Gastrocnemius medialis (tissue), 4 donors: ENCODE results near the gene ADIPOR2. TPM values are rescaled to one million over a fixed set of nuclear protein-coding genes. Genes with fewer than 3 reads are reported as not detected.

Experiments
- ATAC-seq, 2 donors: fragments of 150-250 bp; one replicate each; pipeline ENCODE4 v1.9.1; 2016
- DNase-seq, 2 donors: peaks; one replicate each; pipeline ENCODE4 v3.0.0-alpha.2; 2019
- H3K27ac ChIP-seq, 4 donors: fragments of 200-600 bp; sonication (generic); 1 replicate in 1 of 4; 2 replicates in 3 of 4; pipeline ENCODE4 v1.5.1; 2016 to 2018; ENCODE audit warnings: mild to moderate bottlenecking in 2 of 4, moderate library complexity in 1 of 4
- H3K27me3 ChIP-seq, 3 donors: fragments of 200-600 bp; sonication (generic) in 2 of 3; 1 replicate in 1 of 3; 2 replicates in 2 of 3; pipeline versions ENCODE4 v1.5.1 to v1.6.0; 2016 to 2019; ENCODE audit warnings: mild to moderate bottlenecking in 1 of 3, moderate library complexity in 1 of 3
- H3K36me3 ChIP-seq, 2 donors: fragments of 200-600 bp; sonication (generic) in 1 of 2; one replicate each; pipeline ENCODE4 v1.5.1; 2017 to 2018
- H3K4me1 ChIP-seq, 2 donors: fragments of 200-600 bp; sonication (generic) in 1 of 2; one replicate each; pipeline ENCODE4 v1.5.1; 2016 to 2017; ENCODE audit warnings: mild to moderate bottlenecking in 2 of 2
- H3K4me3 ChIP-seq, 4 donors: fragments of 200-600 bp; sonication (generic) in 3 of 4; 1 replicate in 1 of 4; 2 replicates in 3 of 4; pipeline ENCODE4 v1.5.1; 2016 to 2019; ENCODE audit warnings: mild to moderate bottlenecking in 2 of 4
- H3K9me3 ChIP-seq, 3 donors: fragments of 200-600 bp; sonication (generic) in 2 of 3; 1 replicate in 1 of 3; 2 replicates in 2 of 3; pipeline ENCODE4 v1.5.1; 2016 to 2019
- POLR2A ChIP-seq, 2 donors: fragments of 450-650 bp; IDR thresholded peaks; one replicate each; pipeline ENCODE4 v1.6.1; 2017; ENCODE audit warnings: antibody characterized with exemption in 2 of 2, mild to moderate bottlenecking in 2 of 2, moderate library complexity in 2 of 2
- in situ Hi-C, 4 donors: fragments of 200-750 bp; cut with MboI; loops; one replicate each; pipeline versions ENCODE4 v1.15.0 to v1.8.0; 2017; ENCODE audit warnings: low sequenced_read_pairs in 4 of 4
- intact Hi-C: fragments of 100-400 bp; cut with DNase I; formaldehyde crosslinking; loops from one replicate; pipeline ENCODE4 v1.15.1; 2023; ENCODE audit warnings: low total_unique reads
- total RNA-seq, 4 donors: library from RNA; depleted of rRNA; stranded (reverse); fragments of >200 nt; gene quantifications; one replicate each; pipeline versions ENCODE4 v1.1.0 to v1.2.3, GENCODE V29; 2016
- TF ChIP-seq, protein P1 (sequence below), 5 experiments: fragments of 450-650 bp in 3 of 5; fragments of 200-600 bp in 2 of 5; sonication (generic) in 2 of 5; IDR thresholded peaks in 4 of 5; conservative IDR thresholded peaks in 1 of 5; 1 replicate in 4 of 5; 2 replicates in 1 of 5; pipeline ENCODE4 v1.5.1; 2016 to 2019; ENCODE audit warnings: antibody characterized with exemption in 5 of 5, mild to moderate bottlenecking in 3 of 5, moderate library complexity in 3 of 5

The ADIPOR2 gene
- total RNA-seq, 4 donors from 2014 or later: 18.9 to 47.4 (median 25.1) TPM

DNA sequence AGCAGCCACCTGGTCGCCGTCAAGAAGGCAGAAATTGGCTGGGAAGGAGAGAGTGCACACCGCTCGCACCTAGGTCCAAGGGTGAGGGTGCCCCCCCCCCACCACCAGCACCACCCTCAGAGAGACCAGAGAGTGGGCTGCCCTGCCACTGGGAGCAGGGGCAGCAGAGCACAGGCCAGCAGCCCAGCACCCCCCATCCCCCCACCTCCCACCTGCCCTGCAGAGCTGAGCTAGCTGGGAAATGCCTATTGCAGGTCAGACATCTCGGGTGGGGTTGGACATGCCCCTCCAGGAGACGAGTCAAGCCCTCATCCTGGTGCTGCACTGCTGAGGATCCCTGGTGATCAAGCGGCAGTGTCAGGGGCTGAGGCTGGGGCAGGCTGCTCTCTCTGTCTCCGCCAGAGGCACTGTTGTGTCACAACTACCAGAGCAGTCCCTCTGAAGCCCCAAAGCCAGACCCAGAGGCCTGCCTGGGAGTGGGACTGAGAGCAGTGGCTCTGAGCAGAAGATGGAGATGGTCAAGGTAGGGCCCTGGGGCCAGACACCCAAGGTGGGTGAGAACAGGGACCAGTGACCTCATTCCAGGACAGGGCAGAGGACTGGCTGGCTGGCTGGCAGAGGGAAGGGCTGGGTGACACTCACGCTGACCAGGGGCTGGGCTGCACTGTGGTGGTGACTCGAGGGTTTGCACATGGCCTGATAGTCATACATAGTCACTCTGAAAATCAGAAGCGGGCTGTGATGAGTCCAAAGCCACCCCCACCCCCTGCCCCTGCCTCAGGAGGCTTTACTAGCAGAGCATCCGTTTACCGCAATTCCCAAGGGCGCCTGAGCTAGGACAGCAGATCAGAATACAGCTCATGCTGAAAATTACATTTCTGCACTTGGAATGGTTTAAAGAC lies 109.8 kb downstream of the ADIPOR2 start:
- peaks cover 13% of the 10 kb centered on the region in 2 donors for H3K4me1 ChIP-seq
- intact Hi-C loops: no loop called here

DNA sequence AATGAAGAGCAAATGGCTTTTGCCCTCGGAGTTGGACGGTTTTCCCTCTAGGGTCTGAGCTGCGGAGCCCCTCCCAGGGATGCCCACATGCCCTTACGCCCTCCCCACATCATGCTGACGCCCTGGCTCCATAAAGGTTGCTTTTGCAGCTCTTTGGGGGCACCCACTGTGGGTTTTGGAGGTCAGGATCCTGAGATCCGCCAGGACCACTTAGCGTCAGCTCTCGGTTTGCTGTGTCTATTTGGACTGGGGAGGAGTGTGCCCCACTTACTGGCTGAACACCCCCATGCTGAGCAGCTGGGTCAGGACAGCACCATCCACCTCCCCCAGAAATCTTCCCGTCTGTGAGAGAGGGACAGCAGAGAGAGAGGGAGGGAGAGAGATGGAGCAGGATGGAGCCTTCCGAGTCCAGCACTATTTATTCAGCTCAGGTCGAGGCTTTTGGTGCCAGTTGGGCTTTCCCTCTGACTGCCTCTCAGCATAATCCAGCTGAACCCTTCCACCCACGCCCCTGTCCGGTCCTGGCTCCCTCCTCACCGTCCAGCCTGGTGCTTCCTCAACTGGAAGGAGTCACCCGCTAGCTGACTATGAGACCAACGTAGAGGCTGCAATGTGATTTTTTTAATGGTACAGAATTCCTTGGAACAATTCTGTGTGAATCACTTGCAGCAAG lies 110.6 kb downstream of the ADIPOR2 start:
- Histone ChIP-seq H3K4me3 (no peak overlapping the region), H3K9me3 (no peaks in the 10 kb centered on the region), H3K36me3 (no peaks in the 10 kb centered on the region), H3K27ac (no peak overlapping the region), H3K27me3 (no peaks in the 10 kb centered on the region), H3K4me1 (peaks cover 10 to 16% of the 10 kb centered on the region in 2 donors)
- DNase-seq: peak in 1 of 2 donors; percentile 8
- in situ Hi-C loops (loop anchor here in 2 of 4 donors (25.0 kb wide), 2 partner anchors 486 to 786 kb away; no protein-coding TSS in a partner anchor), intact Hi-C loops (no loop called here)
- TF ChIP-seq, protein P1, sequence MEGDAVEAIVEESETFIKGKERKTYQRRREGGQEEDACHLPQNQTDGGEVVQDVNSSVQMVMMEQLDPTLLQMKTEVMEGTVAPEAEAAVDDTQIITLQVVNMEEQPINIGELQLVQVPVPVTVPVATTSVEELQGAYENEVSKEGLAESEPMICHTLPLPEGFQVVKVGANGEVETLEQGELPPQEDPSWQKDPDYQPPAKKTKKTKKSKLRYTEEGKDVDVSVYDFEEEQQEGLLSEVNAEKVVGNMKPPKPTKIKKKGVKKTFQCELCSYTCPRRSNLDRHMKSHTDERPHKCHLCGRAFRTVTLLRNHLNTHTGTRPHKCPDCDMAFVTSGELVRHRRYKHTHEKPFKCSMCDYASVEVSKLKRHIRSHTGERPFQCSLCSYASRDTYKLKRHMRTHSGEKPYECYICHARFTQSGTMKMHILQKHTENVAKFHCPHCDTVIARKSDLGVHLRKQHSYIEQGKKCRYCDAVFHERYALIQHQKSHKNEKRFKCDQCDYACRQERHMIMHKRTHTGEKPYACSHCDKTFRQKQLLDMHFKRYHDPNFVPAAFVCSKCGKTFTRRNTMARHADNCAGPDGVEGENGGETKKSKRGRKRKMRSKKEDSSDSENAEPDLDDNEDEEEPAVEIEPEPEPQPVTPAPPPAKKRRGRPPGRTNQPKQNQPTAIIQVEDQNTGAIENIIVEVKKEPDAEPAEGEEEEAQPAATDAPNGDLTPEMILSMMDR (IDR thresholded peaks at IDR 0.05 in 4 of 5, conservative IDR thresholded peaks at IDR 0.05 in 1 of 5): no peak
- no peak for TF ChIP-seq POLR2A (IDR thresholded peaks at IDR 0.05)
- ATAC-seq: no peak

More for the DNA sequence above, 109.8 kb downstream of the ADIPOR2 start:
- TF ChIP-seq, protein P1 (IDR thresholded peaks at IDR 0.05 in 4 of 5, conservative IDR thresholded peaks at IDR 0.05 in 1 of 5): peak in 1 of 5 experiments; percentile 21
- TF ChIP-seq POLR2A (IDR thresholded peaks at IDR 0.05): no peak
- Histone ChIP-seq H3K4me3 (no peak overlapping the region), H3K36me3 (no peaks in the 10 kb centered on the region), H3K27ac (peak overlapping the region in 1 of 4 donors; percentile 31), H3K9me3 (no peaks in the 10 kb centered on the region), H3K27me3 (no peaks in the 10 kb centered on the region)
- in situ Hi-C loops: loop anchor here in 2 of 4 donors (25.0 kb wide), 2 partner anchors 487 to 787 kb away; no protein-coding TSS in a partner anchor
- ATAC-seq: no peak
- peak in 1 of 2 donors; percentile 31 for DNase-seq

DNA sequence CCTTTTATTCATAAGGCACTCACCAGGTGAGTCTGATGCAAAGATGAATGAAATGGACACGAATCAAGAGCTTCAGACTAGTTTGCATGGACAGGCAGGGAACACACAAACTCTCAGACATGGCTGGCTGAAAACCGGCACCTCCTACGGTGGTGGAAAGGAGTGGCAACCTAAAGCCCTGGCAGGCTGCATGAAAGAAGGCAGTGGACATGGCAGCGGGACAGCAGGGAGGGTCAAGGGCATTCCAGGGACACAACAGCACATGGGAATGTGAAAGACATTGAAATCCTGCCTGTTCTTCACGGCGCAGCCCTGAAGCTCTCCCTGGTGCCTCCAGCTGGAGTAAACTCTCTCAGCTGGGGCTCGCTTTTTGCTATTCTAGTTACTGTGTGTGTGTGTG lies 112.9 kb downstream of the ADIPOR2 start:
- no peaks in the 10 kb centered on the region for H3K9me3 ChIP-seq
- no peak for TF ChIP-seq POLR2A (IDR thresholded peaks at IDR 0.05)
- TF ChIP-seq, protein P1 (IDR thresholded peaks at IDR 0.05 in 4 of 5, conservative IDR thresholded peaks at IDR 0.05 in 1 of 5): no peak
- H3K36me3 ChIP-seq: no peaks in the 10 kb centered on the region
- in situ Hi-C loops (loop anchor here in 2 of 4 donors (25.0 kb wide), 2 partner anchors 484 to 784 kb away; no protein-coding TSS in a partner anchor), intact Hi-C loops (loop anchor here (2.0 kb wide), 1 partner anchor 201 kb away; the partner anchor contains the start of gene DCP1B)
- DNase-seq (no peak), ATAC-seq (no peak)
- no peak overlapping the region for H3K27ac ChIP-seq
- H3K27me3 ChIP-seq: no peaks in the 10 kb centered on the region
- H3K4me1 ChIP-seq: peaks cover 10 to 16% of the 10 kb centered on the region in 2 donors
- no peak overlapping the region for H3K4me3 ChIP-seq

DNA sequence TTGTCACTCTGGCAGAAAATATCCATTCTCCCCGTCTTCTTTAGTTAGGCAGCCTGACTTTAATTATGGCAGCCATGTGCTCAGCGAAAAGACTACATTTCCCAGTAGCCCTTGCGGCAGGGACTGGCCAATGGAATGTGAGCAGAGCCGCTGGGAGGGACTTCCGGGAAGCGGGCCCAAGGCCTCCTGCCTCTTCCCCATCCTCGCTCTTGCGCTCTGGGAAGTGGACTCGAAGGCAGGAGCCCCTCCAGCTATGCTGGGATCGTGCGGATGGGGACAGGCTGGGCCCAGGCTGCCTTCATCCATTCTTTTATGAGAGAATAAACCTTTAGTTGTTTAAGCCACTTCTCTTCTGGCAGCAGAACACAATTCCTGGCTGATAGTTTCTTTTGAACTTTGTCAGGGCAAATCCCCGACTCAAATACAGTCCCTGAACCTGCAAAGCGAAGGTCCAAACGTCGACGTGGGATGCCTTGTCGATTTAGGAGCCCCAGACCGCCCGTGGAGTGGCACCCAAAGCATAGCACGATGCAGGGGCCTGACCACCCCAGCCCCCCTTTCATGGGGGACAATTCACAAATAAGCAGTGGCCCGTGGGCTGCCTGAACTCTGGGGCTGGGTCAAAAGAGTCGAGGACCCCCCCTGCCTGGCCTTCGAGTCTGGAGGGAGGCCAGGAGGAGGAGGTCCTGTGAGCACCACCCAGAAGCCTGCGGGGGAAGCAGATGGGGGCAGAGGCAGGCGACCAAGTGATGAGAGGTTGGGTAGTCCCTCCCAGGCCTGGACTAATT lies 113.9 kb downstream of the ADIPOR2 start:
- in situ Hi-C loops: loop anchor here in 2 of 4 donors (25.0 kb wide), 2 partner anchors 483 to 783 kb away; no protein-coding TSS in a partner anchor
- TF ChIP-seq, protein P1 (IDR thresholded peaks at IDR 0.05 in 4 of 5, conservative IDR thresholded peaks at IDR 0.05 in 1 of 5): no peak
- TF ChIP-seq POLR2A (IDR thresholded peaks at IDR 0.05): no peak
- peak; percentile 75 to 86 for DNase-seq

More for the DNA sequence above, 113.9 kb downstream of the ADIPOR2 start:
- H3K36me3 ChIP-seq: no peaks in the 10 kb centered on the region
- intact Hi-C loops: loop anchor here (1.0 to 2.0 kb wide), 2 partner anchors 27 to 200 kb away; partner anchors contain the start of gene DCP1B
- peaks cover 10 to 16% of the 10 kb centered on the region in 2 donors for H3K4me1 ChIP-seq
- H3K4me3 ChIP-seq: no peak overlapping the region
- H3K27me3 ChIP-seq: no peaks in the 10 kb centered on the region
- ATAC-seq: peak; percentile 59 to 84
- no peaks in the 10 kb centered on the region for H3K9me3 ChIP-seq
- H3K27ac ChIP-seq: peak overlapping the region; percentile 69 to 80 (median 76)
